ENCODE results near the gene TEX44. TPM values are rescaled to one million over a fixed set of nuclear protein-coding genes. Genes with fewer than 3 reads are reported as not detected.

Gene TEX44
- total RNA-seq, 3 donors from 2014 or later (not counting 1 experiment from before 2014, with no cell fraction given) = not detected

- Histone ChIP-seq H3K36me3 (ENCODE audit: control insufficient read depth, insufficient read depth, low read length) (no peaks in the 10 kb centered on the region), H3K4me3 (ENCODE audit: low read length) (peak overlapping the region; percentile 38), H3K9me3 (ENCODE audit: control insufficient read depth, insufficient read depth, low read length) (no peaks in the 10 kb centered on the region), H3K4me1 (ENCODE audit: control insufficient read depth, insufficient read depth, low read length) (peaks cover 32% of the 10 kb centered on the region), H3K27ac (ENCODE audit: low read length) (peak overlapping the region; percentile 65), H3K27me3 (ENCODE audit: control insufficient read depth, insufficient read depth, low read length) (peaks cover 2% of the 10 kb centered on the region)
- peak overlapping the region; percentile 22 to 80 for H3K27ac Mint-ChIP-seq
- WGBS (ENCODE audit: insufficient coverage) = under 1% methylated on average over 86 of the region's 86 CpGs
- H3K27me3 Mint-ChIP-seq (ENCODE audit: low read depth in 2 of 2) = peaks cover 0 to 17% of the 10 kb centered on the region in 2 donors
- peaks cover 11 to 22% of the 10 kb centered on the region in 2 donors for H3K4me1 Mint-ChIP-seq
- H3K9me3 Mint-ChIP-seq = no peaks in the 10 kb centered on the region
- no peaks in the 10 kb centered on the region for H3K36me3 Mint-ChIP-seq
- intact Hi-C loops (cut with micrococcal nuclease) = loop anchor here (2.0 to 5.0 kb wide), 2 partner anchors 48 to 61 kb away; no protein-coding TSS in a partner anchor
- peak; percentile 41 to 65 (median 63) for ATAC-seq
- H3K4me3 Mint-ChIP-seq = peak overlapping the region; percentile 87
- TF ChIP-seq, protein P1, sequence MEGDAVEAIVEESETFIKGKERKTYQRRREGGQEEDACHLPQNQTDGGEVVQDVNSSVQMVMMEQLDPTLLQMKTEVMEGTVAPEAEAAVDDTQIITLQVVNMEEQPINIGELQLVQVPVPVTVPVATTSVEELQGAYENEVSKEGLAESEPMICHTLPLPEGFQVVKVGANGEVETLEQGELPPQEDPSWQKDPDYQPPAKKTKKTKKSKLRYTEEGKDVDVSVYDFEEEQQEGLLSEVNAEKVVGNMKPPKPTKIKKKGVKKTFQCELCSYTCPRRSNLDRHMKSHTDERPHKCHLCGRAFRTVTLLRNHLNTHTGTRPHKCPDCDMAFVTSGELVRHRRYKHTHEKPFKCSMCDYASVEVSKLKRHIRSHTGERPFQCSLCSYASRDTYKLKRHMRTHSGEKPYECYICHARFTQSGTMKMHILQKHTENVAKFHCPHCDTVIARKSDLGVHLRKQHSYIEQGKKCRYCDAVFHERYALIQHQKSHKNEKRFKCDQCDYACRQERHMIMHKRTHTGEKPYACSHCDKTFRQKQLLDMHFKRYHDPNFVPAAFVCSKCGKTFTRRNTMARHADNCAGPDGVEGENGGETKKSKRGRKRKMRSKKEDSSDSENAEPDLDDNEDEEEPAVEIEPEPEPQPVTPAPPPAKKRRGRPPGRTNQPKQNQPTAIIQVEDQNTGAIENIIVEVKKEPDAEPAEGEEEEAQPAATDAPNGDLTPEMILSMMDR (IDR thresholded peaks at IDR 0.05) = no peak
- peak; percentile 28 to 81 for DNase-seq
Measured at GRCh38 chr2:231613663-231614558, 21.2 kb downstream of the TEX44 start.

DNA sequence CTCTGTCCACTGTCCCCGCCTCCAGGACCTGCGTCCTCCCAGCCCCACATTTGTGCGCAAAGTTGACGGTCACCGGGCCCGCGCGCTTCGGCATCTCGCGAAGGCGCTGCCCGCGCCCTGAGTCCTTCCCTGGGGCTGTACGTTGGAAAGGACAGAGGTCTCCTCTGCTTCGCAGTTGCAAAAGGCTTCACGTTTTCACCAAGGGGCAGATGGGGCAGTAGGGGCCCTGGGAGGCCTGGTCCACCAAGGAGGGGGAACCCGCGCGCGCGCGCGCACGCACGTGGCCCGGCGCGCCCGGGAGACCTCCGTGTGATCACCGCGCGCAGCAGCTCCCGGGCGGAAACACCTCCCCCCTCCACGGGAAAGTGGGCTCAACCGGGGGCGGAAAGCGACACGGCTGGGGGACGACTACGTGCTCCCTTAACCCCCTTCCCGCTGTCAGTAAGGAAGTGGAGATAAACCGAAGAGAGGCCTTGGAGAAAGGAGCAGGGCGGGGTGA lies 21.9 kb downstream of the TEX44 start:
- Histone ChIP-seq H3K36me3 (ENCODE audit: control insufficient read depth, insufficient read depth, low read length) (no peaks in the 10 kb centered on the region), H3K4me3 (ENCODE audit: low read length) (peak overlapping the region; percentile 38), H3K27me3 (ENCODE audit: control insufficient read depth, insufficient read depth, low read length) (peaks cover 2% of the 10 kb centered on the region), H3K27ac (ENCODE audit: low read length) (peak overlapping the region; percentile 65), H3K4me1 (ENCODE audit: control insufficient read depth, insufficient read depth, low read length) (peaks cover 32% of the 10 kb centered on the region), H3K9me3 (ENCODE audit: control insufficient read depth, insufficient read depth, low read length) (no peaks in the 10 kb centered on the region)
- ATAC-seq = no peak
- Mint-ChIP-seq H3K9me3 (no peaks in the 10 kb centered on the region), H3K27me3 (ENCODE audit: low read depth in 2 of 2) (peaks cover 0 to 17% of the 10 kb centered on the region in 2 donors), H3K27ac (peak overlapping the region in 1 of 2 donors; percentile 27), H3K4me1 (peaks cover 11 to 22% of the 10 kb centered on the region in 2 donors), H3K36me3 (no peaks in the 10 kb centered on the region), H3K4me3 (peak overlapping the region; percentile 80)
- DNase-seq = peak in 1 of 2 donors; percentile 53
- intact Hi-C loops (cut with micrococcal nuclease) = loop anchor here (5.0 kb wide), 1 partner anchor 48 kb away; no protein-coding TSS in a partner anchor
- WGBS (ENCODE audit: insufficient coverage) = 4% methylated on average over 43 of the region's 46 CpGs
- TF ChIP-seq, protein P1 (IDR thresholded peaks at IDR 0.05) = no peak

DNA sequence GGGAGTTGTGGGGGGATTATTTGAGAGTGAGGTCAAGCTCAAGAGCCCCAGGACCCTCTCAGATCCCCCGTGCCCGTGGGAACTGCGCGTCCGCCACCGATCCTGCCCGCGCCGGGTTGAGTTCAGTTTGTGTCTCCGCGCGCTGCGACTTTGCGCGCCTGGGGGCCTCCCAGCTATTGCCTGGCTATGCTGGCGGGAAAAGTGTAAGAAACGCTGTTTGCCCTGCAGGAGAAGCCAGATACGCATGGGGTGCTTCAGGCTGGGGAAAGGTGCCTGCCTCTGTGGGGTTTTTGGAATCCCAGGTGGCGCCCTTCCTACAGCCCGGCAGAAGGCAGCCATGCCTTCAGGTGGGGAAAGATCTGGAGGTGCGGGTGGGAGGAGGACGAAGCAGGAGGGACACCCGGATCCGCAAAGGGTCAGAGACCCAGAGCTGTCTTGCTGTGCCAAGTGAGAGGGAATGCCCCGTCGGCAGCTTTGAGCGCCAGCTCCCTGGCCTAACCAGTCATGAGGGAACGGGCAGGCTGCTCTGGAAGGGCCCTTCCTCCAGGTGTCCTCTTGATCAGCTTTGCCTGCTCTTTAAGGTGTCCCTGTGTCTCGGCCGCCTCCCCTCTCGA lies 22.5 kb downstream of the TEX44 start:
- H3K27ac ChIP-seq (ENCODE audit: low read length) = no peak overlapping the region
- peak overlapping the region; percentile 38 for H3K4me3 ChIP-seq (ENCODE audit: low read length)
- Mint-ChIP-seq H3K36me3 (no peaks in the 10 kb centered on the region), H3K27me3 (ENCODE audit: low read depth in 2 of 2) (peaks cover 0 to 17% of the 10 kb centered on the region in 2 donors), H3K27ac (no peak overlapping the region), H3K4me3 (peak overlapping the region; percentile 35), H3K4me1 (peaks cover 11 to 22% of the 10 kb centered on the region in 2 donors), H3K9me3 (no peaks in the 10 kb centered on the region)
- 38% methylated on average over 31 of the region's 31 CpGs for WGBS (ENCODE audit: insufficient coverage)
- TF ChIP-seq, protein P1 (IDR thresholded peaks at IDR 0.05) = no peak
- peak in 1 of 2 donors; percentile 31 for DNase-seq
- peaks cover 32% of the 10 kb centered on the region for H3K4me1 ChIP-seq (ENCODE audit: control insufficient read depth, insufficient read depth, low read length)
- no peaks in the 10 kb centered on the region for H3K9me3 ChIP-seq (ENCODE audit: control insufficient read depth, insufficient read depth, low read length)
- H3K27me3 ChIP-seq (ENCODE audit: control insufficient read depth, insufficient read depth, low read length) = peaks cover 2% of the 10 kb centered on the region
- intact Hi-C loops (cut with micrococcal nuclease) = no loop called here
- no peaks in the 10 kb centered on the region for H3K36me3 ChIP-seq (ENCODE audit: control insufficient read depth, insufficient read depth, low read length)
- ATAC-seq = no peak
